Endometrial microvascular endothelial cells (primary cell): ENCODE measurements around the gene NSUN7. TPM values are rescaled to one million over a fixed set of nuclear protein-coding genes. Genes with fewer than 3 reads are reported as not detected.

Source experiments
- in situ Hi-C: cut with HindIII; loops from 2 replicates; pipeline ENCODE4 v1.10.0; 2017; ENCODE audit warnings: low sequenced_read_pairs, low pct_unique_long_range_greater_than_20kb; ENCODE audit errors: inconsistent ontology term
- total RNA-seq: library from RNA; depleted of rRNA; stranded (reverse); fragments of >200 nt; gene quantifications from one replicate; pipeline ENCODE4 v1.2.3, GENCODE V29; 2015; ENCODE audit errors: inconsistent ontology term

The NSUN7 gene
- total RNA-seq, 1 donor from 2014 or later, result 0.37 TPM

GRCh38 chr4:40731361-40731760 lies 18.4 kb upstream of the NSUN7 start:
- in situ Hi-C loops, result no loop called here

- in situ Hi-C loops, result no loop called here
Measured at GRCh38 chr4:40731792-40732245, 17.9 kb upstream of the NSUN7 start.

GRCh38 chr4:40733752-40734151 lies 16.0 kb upstream of the NSUN7 start:
- in situ Hi-C loops, result no loop called here

- in situ Hi-C loops, result no loop called here
Measured at GRCh38 chr4:40734497-40734896, 15.3 kb upstream of the NSUN7 start.

- in situ Hi-C loops, result no loop called here
Measured at GRCh38 chr4:40736910-40737309, 12.8 kb upstream of the NSUN7 start.

- in situ Hi-C loops, result no loop called here
Measured at GRCh38 chr4:40737879-40738278, 11.9 kb upstream of the NSUN7 start.

GRCh38 chr4:40739347-40739746 lies 10.4 kb upstream of the NSUN7 start:
- in situ Hi-C loops, result no loop called here

GRCh38 chr4:40744218-40744617 lies 5.5 kb upstream of the NSUN7 start:
- in situ Hi-C loops, result no loop called here

GRCh38 chr4:40745285-40745984 lies 4.3 kb upstream of the NSUN7 start:
- in situ Hi-C loops, result no loop called here

- in situ Hi-C loops, result no loop called here
Measured at GRCh38 chr4:40747207-40747835, 2.4 kb upstream of the NSUN7 start.

GRCh38 chr4:40750461-40751258 lies 905 bp downstream of the NSUN7 start:
- in situ Hi-C loops, result no loop called here

- in situ Hi-C loops, result no loop called here
Measured at GRCh38 chr4:40755616-40756015, 5.9 kb downstream of the NSUN7 start.

GRCh38 chr4:40763228-40763716 lies 13.5 kb downstream of the NSUN7 start:
- in situ Hi-C loops, result no loop called here

- in situ Hi-C loops, result no loop called here
Measured at GRCh38 chr4:40769266-40769665, 19.5 kb downstream of the NSUN7 start.

- in situ Hi-C loops, result no loop called here
Measured at GRCh38 chr4:40778090-40778489, 28.3 kb downstream of the NSUN7 start.

GRCh38 chr4:40782876-40783275 lies 33.1 kb downstream of the NSUN7 start:
- in situ Hi-C loops, result no loop called here

GRCh38 chr4:40785727-40786126 lies 36.0 kb downstream of the NSUN7 start:
- in situ Hi-C loops, result no loop called here

- in situ Hi-C loops, result no loop called here
Measured at GRCh38 chr4:40788331-40788730, 38.6 kb downstream of the NSUN7 start.

GRCh38 chr4:40789031-40789430 lies 39.3 kb downstream of the NSUN7 start:
- in situ Hi-C loops, result no loop called here

- in situ Hi-C loops, result no loop called here
Measured at GRCh38 chr4:40789771-40790170, 40.0 kb downstream of the NSUN7 start.
